Measurements from ENCODE around the gene FBXO21. TPM values are rescaled to one million over a fixed set of nuclear protein-coding genes. Genes with fewer than 3 reads are reported as not detected.
"Not testable (repeated sequence)": the region's sequence is repeated elsewhere in the genome, so short reads cannot be mapped to it uniquely, and the experiment has no call there.

Gene FBXO21
- total and polyA plus RNA-seq, 2 of the 4 experiments (the other 2 are of a cell fraction), result 43.6 to 56.6 TPM

DNA sequence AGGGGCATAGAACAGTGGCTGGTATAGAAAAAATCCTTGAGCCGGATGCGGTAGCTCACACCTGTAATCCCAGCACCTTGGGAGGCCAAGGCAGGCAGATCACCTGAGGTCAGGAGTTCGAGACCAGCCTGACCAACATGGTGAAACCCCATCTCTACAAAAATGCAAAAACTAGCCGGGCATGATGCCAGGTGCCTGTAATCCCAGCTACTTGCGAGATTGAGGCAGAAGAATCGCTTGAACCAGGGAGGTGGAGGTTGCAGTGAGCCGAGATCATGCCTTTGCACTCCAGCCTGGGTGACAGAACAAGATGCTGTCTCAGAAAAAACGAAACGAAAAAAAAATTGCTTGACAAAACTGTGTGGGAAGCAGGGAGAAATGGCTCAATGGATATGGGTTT, 2.3 kb upstream of the FBXO21 start:
- H4K91ac ChIP-seq (ENCODE audit: insufficient read depth, low read depth, low read length); POLR2A ChIA-PET (ENCODE audit: unreplicated experiment); H3K9me1 ChIP-seq (ENCODE audit: insufficient read depth, low read length); H3K4ac ChIP-seq (ENCODE audit: low read depth, low read length); intact Hi-C loops (cut with micrococcal nuclease); DNase-seq; H3K23ac ChIP-seq (ENCODE audit: low read depth, low read length); H4K5ac ChIP-seq (ENCODE audit: low read depth, low read length); H4K8ac ChIP-seq (ENCODE audit: low read depth in 2 of 2, low read length in 2 of 2); H2BK20ac ChIP-seq (ENCODE audit: low read depth, low read length); dilution Hi-C loops (cut with HindIII; ENCODE audit: low sequenced_read_pairs, unreplicated experiment); in situ Hi-C loops (cut with MboI; ENCODE audit: low sequenced_read_pairs); H2AFZ ChIP-seq (replicated peaks; ENCODE audit: low read length, poor library complexity); H3K4me2 ChIP-seq (ENCODE audit: low read depth, low read length); H2BK15ac ChIP-seq (ENCODE audit: low read depth, low read length); H3K27ac ChIP-seq (ENCODE audit: insufficient read depth, low read length); H3K4me1 ChIP-seq (ENCODE audit: control insufficient read depth, insufficient read depth, low read length); ATAC-seq (ENCODE audit: low read depth); H3K9me3 ChIP-seq (ENCODE audit: control insufficient read depth, insufficient read depth, low read length); H4K20me1 ChIP-seq (ENCODE audit: insufficient read depth, low read length); H3K56ac ChIP-seq (ENCODE audit: extremely low read depth, insufficient read depth, low read length); H2BK120ac ChIP-seq (ENCODE audit: low read depth, low read length); H2AK5ac ChIP-seq (ENCODE audit: low read depth, low read length); H3K9ac ChIP-seq (ENCODE audit: low read depth, low read length); BruUV-seq (replicated peaks); H3K14ac ChIP-seq (replicated peaks; ENCODE audit: low read depth, low read length); H3K36me3 ChIP-seq (ENCODE audit: control insufficient read depth, insufficient read depth, low read length); H3K18ac ChIP-seq (ENCODE audit: low read depth, low read length); H2AK9ac ChIP-seq (replicated peaks; ENCODE audit: low read depth, low read length, poor library complexity); CTCF ChIA-PET; H3K27me3 ChIP-seq (ENCODE audit: control insufficient read depth, insufficient read depth, low read length); H2BK5ac ChIP-seq (ENCODE audit: low read depth, low read length, poor library complexity, severe bottlenecking); H3K4me3 ChIP-seq (ENCODE audit: insufficient read depth, low read depth, low read length): not testable (repeated sequence)
- peaks cover 10 to 17% of the 10 kb centered on the region in 2 experiments for H3K79me1 ChIP-seq (ENCODE audit: low read depth in 1 of 2, low read length in 2 of 2)
- WGBS, 2 experiments (ENCODE audit: extremely low coverage in 2 of 2, insufficient read length in 1 of 2), result 72% methylated on average over 5 of the region's 9 CpGs; no CpG with 5 or more reads in 1 of the 2 experiments
